Stimulated activated CD4-positive, alpha-beta T cell treated with anti-CD3 and anti-CD28 coated beads, Interleukin-4, amount 100 ng/mL, for 1 hour (primary cell): ENCODE results near the gene CLDN20.
"Not testable (repeated sequence)": the region's sequence is repeated elsewhere in the genome, so short reads cannot be mapped to it uniquely, and the experiment has no call there.

Experiments used
- DNase-seq: peaks from one replicate; pipeline ENCODE4 v3.0.0-alpha.2; 2020

CLDN20 gene

DNA sequence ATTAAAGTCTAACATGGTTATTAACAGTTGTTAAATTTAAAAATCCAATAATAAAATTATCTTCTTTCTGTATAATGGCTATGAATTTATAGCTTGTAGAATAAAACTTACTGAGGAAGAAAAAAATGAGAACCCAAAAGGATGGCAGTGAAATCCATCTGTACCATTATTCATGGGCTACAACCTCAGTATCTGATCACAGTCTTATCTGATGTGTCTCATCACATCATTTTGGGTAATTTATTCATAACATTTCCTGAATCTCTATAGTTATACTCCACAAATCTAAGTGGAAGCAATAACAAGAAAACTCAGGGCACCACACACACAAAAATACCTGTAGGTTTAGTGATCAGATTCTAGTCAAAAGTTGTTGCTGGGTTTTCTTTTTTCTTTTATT is 7.3 kb downstream of the CLDN20 start:
- no peak for DNase-seq

DNA sequence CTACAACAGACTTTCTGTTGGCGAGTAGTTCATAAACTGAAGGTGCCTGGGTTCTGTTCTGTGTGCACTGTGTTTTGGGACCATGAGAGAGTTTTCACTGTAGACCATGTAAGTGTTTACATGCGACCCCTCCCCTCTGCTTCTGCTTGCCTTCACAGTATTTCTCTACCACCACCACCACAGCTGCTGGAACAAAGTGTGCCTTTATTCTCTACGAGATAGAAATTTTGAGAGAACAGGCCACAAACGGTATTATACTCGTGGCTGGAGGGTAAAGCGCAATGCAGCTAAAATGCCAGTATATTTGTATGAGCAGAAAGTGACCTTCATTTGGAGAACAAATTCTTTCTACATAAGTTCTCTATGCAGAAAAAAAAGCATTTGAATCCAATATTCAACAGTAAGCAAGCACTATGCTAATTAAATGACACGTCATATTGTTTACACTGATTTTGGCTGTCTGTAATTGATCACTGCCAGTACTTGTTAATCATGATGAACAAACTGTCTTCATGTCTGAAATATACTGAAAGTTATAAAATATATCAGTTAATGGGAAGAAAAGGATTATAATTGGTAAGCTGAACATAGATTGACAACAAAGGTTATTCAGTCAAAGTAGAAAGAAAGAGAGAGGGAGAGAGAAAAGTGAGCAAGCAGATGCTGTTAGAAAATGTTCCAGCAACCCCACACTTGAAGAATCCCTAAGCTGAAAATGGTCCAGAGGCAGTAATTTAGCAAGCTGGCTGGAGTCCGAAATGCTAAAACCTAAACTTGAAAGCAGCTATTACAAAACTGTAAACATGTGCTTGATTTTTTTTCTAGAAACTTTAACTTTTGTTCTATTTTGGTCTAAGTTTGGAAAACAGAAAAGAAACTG is 8.8 kb downstream of the CLDN20 start:
- no peak for DNase-seq

DNA sequence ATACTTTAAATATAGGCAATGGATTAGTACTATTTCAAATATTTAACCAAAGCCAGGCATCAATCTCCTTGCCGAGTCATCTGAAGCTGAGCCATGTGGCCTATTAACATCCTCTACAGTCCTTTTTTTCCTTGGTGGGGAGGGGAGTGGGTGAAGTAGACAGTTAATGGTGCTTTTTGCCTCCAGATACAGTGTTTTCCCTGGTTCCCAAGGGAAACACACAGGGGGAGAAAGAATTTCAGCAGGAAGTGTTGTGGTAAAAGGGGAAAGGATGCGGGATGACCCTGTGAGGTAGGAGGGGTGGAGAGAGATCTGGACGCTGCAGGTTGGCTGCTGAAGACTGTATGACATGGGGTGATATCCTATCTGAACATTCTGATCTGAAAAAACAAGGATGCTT is 9.6 kb downstream of the CLDN20 start:
- DNase-seq, result no peak

DNA sequence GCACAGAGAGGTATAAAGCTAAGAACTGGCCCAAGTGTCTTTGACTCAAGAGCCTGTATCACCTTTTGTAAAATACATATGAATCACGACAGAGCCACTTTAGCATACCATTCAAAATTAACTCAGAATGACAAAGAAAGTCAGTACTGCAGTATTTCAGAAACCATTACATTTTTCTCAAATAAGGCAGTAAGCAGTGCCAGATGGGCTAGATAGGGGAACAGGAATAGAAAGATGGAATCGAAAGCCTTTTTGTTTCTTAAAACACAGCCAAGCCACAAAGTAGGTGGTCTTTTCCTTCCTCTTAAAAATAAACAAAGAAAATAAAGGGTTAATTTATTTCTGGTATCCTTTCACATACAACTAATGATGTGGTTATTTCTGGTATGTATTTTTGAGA is 10.3 kb downstream of the CLDN20 start:
- no peak for DNase-seq

DNA sequence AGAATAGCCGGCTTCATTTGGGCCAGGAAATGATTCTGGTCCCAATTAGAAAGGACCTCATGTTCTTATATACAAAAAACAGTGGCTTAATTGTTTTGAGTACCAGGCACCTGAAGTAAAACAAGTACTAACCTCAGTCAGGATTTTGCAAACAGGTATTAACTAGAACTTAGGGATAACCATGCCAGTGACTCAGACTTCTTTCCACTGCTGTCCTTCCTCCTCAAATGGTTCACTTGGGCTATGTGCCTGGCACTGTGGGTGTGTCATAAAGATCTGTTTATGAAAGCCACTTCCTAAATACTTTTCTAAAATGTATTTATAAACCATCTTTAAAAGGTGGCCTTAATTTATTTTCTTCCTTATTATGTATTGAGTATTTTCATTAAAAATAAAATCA is 10.7 kb downstream of the CLDN20 start:
- DNase-seq, result no peak

DNA sequence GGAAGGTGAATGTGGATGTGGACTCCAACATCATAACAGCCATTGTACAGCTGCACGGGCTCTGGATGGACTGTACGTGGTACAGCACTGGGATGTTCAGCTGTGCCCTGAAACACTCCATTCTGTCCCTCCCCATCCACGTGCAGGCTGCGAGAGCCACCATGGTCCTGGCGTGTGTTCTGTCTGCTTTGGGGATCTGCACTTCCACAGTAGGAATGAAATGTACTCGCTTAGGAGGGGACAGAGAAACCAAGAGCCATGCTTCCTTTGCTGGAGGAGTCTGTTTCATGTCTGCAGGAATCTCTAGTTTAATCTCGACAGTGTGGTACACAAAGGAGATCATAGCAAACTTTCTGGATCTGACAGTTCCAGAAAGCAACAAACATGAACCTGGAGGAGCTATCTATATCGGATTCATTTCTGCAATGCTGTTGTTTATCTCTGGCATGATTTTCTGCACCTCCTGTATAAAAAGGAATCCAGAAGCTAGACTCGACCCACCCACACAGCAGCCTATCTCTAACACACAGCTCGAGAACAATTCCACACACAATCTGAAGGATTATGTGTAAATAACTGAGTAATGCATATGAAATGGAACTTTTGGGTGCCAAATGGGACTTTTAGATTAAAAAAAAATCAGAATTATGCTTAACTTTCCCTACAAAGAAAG is 12.1 kb downstream of the CLDN20 start:
- DNase-seq, result no peak

DNA sequence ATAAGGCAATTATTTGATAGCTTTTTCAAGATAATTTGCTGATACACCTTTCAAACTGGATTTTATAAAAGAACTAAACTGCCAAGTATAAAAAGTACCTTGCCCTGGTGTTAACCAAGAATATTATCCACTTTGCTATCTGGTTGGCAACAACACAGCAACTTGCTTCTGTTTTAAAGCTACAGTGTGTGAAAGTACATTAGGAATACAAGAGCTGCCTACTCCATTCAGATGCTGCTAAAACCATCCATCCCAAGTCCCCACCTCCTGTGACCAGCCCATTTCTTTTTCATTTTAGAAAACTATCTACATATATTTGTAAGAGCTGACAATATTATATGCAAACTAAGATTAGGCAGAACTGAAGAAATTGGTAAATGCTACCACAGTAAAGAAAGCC is 12.8 kb downstream of the CLDN20 start:
- DNase-seq, result no peak

DNA sequence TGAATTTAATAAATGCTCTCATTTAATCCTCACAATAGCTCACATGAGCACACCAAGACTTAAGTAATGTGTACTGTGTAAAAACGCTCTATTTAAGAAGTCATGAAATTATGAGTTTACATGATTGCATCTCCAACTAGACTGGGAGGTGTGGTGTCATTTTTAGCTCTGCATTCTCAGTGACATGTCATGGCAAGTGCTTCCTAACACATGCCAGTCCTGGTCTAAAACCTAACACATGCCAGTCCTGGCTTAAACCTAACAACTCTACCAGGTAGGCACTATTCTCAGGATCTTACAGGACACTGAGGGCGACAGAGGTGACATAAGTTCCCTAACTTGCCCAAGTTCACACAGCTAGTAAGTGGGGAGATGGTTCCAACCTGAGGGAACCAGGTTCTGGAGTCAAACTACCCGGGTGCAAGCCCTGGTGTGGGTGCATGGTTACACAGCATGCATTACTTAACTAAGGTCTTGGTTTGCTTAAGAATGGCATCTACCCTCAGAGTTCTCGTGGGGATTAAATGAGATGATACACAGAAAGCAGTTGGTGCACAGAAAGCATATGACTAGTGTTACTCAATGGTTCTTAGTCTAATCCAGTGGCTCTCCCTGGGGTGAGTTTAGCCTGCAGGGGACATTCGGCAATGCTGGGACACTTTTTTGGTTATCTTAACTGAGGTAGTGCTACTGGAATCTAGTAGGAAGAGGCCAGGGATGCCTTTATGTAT is 14.7 kb downstream of the CLDN20 start:
- DNase-seq, result no peak

DNA sequence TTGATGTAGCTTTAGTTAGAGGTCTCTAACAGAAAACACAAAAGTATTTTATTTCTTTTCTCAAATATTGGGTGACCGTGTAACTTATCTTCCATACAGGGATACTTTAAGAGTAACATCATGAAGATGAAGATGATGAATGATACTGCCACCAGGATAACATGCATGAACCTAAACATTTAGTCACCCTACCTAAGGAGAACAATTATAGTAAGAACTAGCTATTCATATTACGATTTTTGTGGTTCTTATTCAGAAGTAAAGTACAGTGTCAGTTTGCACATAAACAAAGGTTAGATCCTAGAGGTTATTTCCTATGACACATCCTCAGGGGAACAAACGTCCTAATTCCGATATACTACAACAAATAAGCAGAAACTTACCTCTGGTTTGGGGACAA is 21.0 kb downstream of the CLDN20 start:
- DNase-seq, result no peak

DNA sequence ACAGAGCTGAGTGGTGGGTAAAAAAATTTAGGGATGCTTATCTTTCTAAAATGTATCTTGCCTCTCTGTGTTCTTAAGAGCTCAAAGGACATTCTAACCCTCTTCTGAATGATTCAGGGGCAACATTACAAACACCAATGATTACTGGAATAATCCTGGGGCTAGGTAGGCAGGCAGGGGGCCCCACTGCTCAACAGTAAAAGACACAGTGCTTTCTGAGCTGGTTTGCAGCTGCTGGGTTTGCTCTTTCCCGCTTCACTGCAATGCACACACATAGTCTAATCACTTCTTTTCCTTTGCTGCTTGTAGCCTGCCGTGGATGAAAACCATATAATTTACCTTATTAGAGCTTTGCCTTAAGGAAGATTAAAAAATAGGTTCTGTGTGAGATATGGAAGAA is 23.9 kb downstream of the CLDN20 start:
- DNase-seq, result no peak

DNA sequence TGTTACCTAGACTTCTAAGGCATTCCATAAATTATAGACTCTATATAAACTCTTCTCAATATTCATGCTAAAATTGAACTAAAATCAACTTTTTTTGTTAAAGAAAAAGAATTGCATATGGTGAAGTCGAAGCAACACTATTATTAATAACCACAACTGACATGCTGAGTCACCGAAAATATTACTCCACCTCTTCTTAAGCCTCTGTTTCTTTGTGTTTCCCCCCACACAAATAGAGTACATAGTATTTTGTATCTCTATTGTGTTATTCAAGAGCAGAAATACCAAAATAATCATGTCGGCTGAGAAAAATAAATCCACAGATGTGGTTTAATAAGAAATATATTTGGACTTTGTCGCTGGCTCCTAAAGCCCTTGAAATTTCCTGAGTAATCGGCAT is 26.7 kb downstream of the CLDN20 start:
- no peak for DNase-seq

DNA sequence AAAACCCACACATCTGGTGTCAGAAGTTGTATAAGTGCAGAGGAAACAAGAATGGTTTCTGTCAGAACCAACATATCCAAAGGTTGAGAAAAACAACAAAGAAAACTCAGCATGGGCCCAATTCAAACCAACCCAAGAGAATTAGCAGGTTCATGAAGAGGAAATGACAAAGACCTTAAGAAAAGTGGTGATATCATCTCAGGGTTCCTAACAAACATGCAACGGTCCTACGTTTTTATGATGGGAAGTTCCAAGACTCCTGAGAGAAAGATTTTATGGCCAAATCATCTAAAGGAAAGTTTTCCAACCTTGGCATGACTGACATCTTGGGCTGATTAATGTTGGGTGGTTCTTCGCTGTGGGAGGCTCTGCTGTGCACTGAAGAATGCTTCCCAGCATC is 27.5 kb downstream of the CLDN20 start:
- no peak for DNase-seq

DNA sequence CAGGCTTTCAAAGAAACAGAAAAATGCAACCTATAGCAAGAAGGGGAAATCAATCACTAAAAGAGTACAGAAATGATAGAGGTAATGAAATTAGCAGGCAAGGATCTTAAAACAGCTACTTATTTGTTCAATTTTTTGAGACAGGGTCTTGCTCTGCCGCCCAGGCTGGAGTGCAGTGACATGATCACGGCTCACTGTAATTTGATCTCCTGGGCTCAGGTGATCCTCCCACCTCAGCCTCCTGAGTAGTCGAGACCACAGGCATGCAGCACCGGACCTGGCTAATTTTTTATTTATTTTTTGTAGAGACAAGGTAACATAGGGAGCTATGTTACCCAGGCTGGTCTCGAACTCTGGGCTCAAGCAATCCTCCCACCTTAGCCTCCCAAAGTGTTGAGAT is 28.9 kb downstream of the CLDN20 start:
- no peak for DNase-seq

DNA sequence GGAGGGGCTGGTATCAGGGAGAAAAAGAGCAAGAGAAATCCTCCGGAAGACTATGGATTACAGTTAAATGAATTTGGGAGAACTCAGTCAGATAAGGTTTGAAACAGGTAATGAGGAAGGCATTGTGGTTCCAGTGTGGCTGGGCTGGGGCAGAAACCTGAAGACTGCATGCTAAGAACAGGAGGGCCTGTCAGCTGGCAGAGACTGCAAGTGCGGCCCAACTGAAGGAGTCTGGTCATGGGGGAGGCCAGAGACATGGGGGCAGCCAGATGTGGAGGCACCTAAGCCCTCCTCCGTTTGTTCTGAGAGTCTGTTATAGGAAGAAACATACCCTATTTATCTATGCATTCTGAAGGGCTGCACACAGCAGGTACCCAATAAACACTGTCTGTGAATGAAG is 33.9 kb downstream of the CLDN20 start:
- DNase-seq, result no peak

DNA sequence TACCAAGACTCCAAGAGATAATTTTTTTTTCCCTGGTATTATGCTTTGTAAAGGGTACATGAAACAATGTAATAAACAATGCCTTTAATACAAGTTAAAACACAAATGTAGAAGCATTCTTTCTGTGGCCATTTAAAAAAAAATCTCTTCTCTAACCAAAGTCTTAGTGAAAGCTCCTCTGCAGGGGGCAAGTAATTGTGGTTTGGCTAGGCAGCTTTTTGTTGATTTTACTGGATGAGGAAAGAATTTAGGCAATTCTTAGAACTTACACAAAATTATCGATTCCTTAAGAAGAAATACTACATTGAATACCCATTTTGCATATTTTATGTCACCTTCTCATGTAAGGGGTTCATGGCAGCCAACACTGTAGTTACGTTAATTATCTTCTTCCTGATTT is 38.1 kb downstream of the CLDN20 start:
- DNase-seq, result no peak

DNA sequence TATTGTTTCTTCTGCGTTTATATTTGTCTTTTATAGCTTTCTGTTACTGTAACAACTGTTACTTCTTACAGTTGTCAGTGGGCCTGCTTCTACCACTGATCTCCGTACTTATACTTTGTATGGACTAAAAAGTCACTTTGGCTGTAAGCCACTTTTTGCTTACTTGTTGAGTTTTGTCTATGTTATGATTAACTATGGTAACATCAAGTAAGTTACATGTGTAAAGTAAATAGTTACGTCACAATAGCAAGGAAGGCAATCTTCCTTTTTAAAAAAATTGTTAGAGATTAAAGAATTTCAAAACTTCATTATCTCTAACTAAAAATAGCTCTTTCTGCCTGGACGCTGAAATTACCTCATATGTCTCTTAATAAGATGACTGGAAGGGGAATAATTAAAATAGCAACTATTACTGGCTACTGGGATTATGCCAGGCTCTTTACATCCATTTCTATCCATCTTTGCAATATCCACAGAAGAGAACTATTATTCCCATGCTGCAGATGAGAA is 39.6 kb downstream of the CLDN20 start:
- no peak for DNase-seq

DNA sequence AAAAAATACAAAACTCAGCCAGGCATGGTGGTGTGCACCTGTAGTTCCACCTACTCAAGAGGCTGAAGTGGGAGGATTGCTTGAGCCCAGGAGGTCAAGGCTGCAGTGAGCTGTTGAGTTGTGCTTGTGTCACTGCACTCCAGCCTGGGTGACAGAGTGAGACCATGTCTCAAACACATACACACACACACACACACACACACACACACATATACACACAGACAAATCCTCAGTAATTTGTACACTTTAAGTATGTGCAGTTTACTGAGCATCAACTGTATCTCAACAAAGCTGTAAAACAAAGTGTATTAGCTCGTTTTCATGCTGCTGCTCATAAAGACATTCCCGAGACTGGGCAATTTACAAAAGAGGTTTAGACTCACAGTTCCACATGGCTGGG is 43.1 kb downstream of the CLDN20 start:
- DNase-seq, result no peak

DNA sequence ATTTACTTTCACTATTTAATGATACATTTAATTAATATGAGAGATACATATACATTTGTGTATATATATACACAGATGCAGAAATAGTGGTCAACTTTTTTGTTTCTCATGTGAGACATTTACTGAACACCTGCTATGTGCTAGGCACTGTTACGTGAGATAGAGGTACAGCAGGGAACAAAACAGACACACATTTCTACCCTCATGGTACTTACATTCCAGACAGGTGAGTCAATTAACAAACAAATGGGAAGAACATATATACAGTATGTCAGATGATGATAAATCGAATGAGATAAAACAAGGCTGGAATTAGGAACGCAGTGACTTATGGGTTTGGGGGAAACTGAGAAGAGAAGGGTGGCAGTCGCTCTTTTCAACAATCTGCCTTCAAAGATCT is 45.3 kb downstream of the CLDN20 start:
- DNase-seq, result no peak

DNA sequence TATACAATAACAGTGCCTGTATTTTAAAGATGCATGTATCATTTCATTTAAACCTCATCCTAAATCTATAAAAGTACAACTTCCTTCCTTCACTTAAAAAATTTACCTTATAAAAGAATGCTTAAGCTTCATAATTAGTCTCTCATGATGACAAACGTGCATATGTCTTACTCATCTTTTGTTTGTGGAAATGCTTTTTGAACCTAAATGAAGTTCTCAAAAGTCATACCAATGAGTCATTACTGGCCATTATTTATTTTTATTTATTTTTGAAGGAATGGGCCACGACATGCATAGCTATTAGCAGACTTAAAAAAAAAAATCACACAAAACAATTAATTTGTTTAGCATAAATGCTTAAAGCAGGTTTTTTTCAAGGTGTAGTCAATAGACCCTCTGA is 46.8 kb downstream of the CLDN20 start:
- no peak for DNase-seq

DNA sequence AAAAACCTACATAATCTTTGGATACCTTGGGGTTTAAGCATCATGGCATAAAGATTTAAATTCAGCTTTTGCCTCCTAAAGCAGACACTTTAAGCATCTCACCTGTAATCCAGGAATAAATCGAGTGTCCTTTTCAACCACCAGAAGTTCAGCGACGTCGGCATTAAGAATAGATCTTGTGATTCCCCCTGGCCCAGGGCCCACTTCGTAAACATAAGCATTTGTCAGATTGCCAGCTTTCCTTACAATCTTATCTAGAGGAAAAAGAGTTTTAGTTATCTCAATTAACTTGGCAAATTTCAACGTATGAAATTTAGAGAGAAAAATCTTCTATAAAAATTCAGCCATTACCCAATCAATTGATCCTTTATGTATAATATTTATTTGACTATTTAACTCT is 47.3 kb downstream of the CLDN20 start:
- DNase-seq, result no peak

DNA sequence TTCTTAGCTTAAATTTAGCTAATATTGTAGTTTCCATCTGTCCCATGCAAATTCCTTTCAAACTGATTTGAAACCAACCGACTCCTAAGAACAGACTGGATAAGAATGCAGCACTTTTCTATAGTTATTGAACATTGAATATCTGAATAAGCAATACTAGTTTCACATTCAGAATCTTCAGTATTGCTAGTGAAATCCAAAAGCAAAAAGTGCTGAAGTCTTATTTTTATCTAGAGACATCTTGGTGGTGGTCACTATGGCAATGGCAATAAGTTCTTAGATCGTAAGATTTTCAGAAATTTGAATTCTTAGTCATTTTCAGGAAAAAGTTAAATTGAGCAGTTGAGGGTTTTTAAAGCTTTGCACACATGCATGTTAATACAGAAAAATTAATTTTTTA is 47.8 kb downstream of the CLDN20 start:
- DNase-seq, result no peak

DNA sequence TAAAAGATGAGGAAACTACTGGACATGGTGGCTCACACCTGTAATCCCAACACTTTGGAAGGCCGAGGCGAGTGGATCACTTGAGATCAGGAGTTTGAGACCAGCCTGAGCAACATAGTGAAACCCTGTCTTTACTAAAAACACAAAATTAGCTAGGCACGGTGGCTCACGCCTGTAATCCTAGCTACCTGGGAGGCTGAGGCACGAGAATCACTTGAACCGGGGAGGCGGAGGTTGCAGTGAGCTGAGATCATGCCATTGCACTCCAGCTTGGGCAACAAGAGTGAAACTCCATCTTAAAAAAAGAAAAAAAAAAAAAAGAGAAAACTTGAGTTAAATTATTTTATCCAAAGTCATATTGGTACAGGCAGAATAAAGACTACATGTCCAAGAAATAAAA is 49.1 kb downstream of the CLDN20 start:
- DNase-seq, result not testable (repeated sequence)

DNA sequence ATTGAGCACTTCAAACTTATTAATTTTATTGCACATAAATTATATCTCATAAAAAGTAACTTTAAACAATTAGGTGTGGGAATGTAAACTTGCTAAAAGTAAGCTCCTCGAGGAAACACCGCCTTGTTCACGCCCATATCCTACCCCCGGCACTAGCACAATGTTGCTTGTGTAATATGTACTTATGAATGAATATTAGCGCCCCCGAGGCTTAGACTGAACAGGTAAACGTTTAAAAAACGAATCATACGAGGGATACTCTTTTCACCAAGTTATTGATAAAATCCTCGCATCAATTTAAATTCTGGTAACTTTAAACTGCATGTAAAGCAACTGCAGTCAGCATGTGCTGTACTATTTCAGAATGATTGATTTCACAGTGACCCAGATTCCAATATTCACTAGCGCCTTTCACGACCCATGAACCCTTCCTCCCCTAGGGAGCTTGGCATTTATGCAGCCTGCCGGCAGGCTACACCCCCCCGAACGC is 49.8 kb downstream of the CLDN20 start:
- DNase-seq, result no peak
